ENCODE data around the gene PLEKHG5.
A peak's percentile ranks its signal among the peaks of the same experiment; 100 is the strongest.

Gene PLEKHG5

GRCh38 chr1:6509919-6510291 lies 18.4 kb upstream of the PLEKHG5 start:
- no peak for DNase-seq

- DNase-seq = no peak
These were observed 17.9 kb upstream of the PLEKHG5 start for GRCh38 chr1:6509220-6509918.

- DNase-seq = no peak
These were observed 17.3 kb upstream of the PLEKHG5 start for GRCh38 chr1:6508816-6509189.

GRCh38 chr1:6508154-6508815 lies 16.8 kb upstream of the PLEKHG5 start:
- DNase-seq = no peak

- no peak for DNase-seq
These were observed 16.0 kb upstream of the PLEKHG5 start for GRCh38 chr1:6507461-6507911.

GRCh38 chr1:6507037-6507428 lies 15.6 kb upstream of the PLEKHG5 start:
- DNase-seq = no peak

- no peak for DNase-seq
These were observed 15.0 kb upstream of the PLEKHG5 start for GRCh38 chr1:6506210-6507036.

- DNase-seq = no peak
These were observed 14.1 kb upstream of the PLEKHG5 start for GRCh38 chr1:6505367-6506209.

- no peak for DNase-seq
These were observed 13.4 kb upstream of the PLEKHG5 start for GRCh38 chr1:6504887-6505286.

- DNase-seq = no peak
These were observed 12.6 kb upstream of the PLEKHG5 start for GRCh38 chr1:6503884-6504602.

GRCh38 chr1:6502000-6502891 lies 10.8 kb upstream of the PLEKHG5 start:
- no peak for DNase-seq

- DNase-seq = no peak
These were observed 9.9 kb upstream of the PLEKHG5 start for GRCh38 chr1:6501279-6501813.

- DNase-seq = no peak
These were observed 9.2 kb upstream of the PLEKHG5 start for GRCh38 chr1:6500544-6501278.

- no peak for DNase-seq
These were observed 7.8 kb upstream of the PLEKHG5 start for GRCh38 chr1:6499296-6499695.

GRCh38 chr1:6498576-6499111 lies 7.2 kb upstream of the PLEKHG5 start:
- DNase-seq = no peak

- DNase-seq = no peak
These were observed 6.6 kb upstream of the PLEKHG5 start for GRCh38 chr1:6497867-6498575.

- DNase-seq = peak; percentile 74
These were observed 5.9 kb upstream of the PLEKHG5 start for GRCh38 chr1:6497215-6497866.

GRCh38 chr1:6496890-6497214 lies 5.4 kb upstream of the PLEKHG5 start:
- no peak for DNase-seq

GRCh38 chr1:6496365-6496721 lies 4.9 kb upstream of the PLEKHG5 start:
- no peak for DNase-seq
